ENCODE results near the gene NPAS3. TPM values are rescaled to one million over a fixed set of nuclear protein-coding genes. Genes with fewer than 3 reads are reported as not detected.

Gene NPAS3
- total RNA-seq, 1 donor from 2014 or later = not detected

DNA sequence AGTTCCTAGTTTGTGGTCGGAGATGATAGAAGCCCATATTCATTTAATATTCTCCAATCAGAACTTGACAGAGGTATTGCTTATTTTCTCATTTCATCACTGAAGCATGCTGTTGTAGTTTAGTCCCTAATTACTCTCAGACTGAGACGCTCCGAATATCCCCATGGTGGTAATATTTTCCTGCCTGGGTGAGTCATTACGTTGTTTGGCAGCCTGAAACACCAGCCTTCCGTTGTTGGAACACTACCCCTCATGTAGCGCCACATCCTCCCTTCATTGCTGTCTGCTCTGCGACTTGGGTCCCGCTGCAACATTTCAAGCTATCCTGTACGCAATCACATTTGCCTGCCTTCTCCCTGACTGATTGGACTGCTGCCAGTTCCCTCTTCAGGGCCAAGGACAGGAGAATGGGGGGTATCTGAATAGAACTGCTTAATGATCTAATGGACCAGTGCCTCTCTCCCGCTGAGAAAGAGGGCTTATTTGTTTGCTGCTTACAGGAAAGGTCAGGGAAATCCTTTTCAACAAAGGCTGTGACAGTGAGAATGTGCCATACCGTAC lies 369.1 kb downstream of the NPAS3 start:
- DNase-seq = no peak
- Mint-ChIP-seq H3K9me3 (no peaks in the 10 kb centered on the region), H3K27ac (no peak overlapping the region), H3K36me3 (ENCODE audit: low read depth) (no peaks in the 10 kb centered on the region), H3K27me3 (no peaks in the 10 kb centered on the region), H3K4me3 (no peak overlapping the region), H3K4me1 (no peaks in the 10 kb centered on the region)
- intact Hi-C loops (cut with micrococcal nuclease) = no loop called here

- no peaks in the 10 kb centered on the region for H3K27me3 Mint-ChIP-seq
- DNase-seq = no peak
- no peaks in the 10 kb centered on the region for H3K36me3 Mint-ChIP-seq (ENCODE audit: low read depth)
- H3K4me1 Mint-ChIP-seq = no peaks in the 10 kb centered on the region
- intact Hi-C loops (cut with micrococcal nuclease) = no loop called here
- no peak overlapping the region for H3K27ac Mint-ChIP-seq
- H3K4me3 Mint-ChIP-seq = no peak overlapping the region
- no peaks in the 10 kb centered on the region for H3K9me3 Mint-ChIP-seq
These were observed 370.4 kb downstream of the NPAS3 start for GRCh38 chr14:33309106-33309505.

- no peak overlapping the region for H3K27ac Mint-ChIP-seq
- no peaks in the 10 kb centered on the region for H3K9me3 Mint-ChIP-seq
- no peaks in the 10 kb centered on the region for H3K36me3 Mint-ChIP-seq (ENCODE audit: low read depth)
- H3K27me3 Mint-ChIP-seq = no peaks in the 10 kb centered on the region
- intact Hi-C loops (cut with micrococcal nuclease) = no loop called here
- H3K4me3 Mint-ChIP-seq = no peak overlapping the region
- H3K4me1 Mint-ChIP-seq = no peaks in the 10 kb centered on the region
- DNase-seq = no peak
These were observed 376.5 kb downstream of the NPAS3 start for GRCh38 chr14:33315217-33315616.

DNA sequence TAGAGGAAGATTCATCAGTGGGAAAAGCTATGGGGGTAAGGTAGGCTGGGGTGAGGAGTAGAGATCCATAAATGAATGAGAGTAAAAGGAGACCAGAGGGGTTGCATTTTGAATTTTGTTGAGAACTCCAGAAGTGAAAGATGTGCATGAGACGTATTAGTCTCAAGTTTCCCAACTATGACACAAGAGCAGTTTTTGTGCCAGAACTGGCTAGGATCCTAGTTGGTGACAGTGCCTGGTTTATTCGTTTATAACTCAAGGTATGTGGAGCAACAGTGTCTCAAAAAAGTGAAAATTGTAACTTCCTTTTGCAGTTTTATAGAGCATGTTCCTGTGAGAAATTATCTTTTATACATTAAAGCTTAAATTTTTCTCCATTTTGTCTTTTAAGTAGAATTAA lies 377.0 kb downstream of the NPAS3 start:
- Mint-ChIP-seq H3K9me3 (no peaks in the 10 kb centered on the region), H3K36me3 (ENCODE audit: low read depth) (no peaks in the 10 kb centered on the region), H3K4me3 (no peak overlapping the region), H3K4me1 (no peaks in the 10 kb centered on the region), H3K27ac (no peak overlapping the region), H3K27me3 (no peaks in the 10 kb centered on the region)
- DNase-seq = no peak
- intact Hi-C loops (cut with micrococcal nuclease) = no loop called here

- Mint-ChIP-seq H3K4me3 (no peak overlapping the region), H3K27ac (no peak overlapping the region), H3K27me3 (no peaks in the 10 kb centered on the region), H3K9me3 (no peaks in the 10 kb centered on the region), H3K4me1 (no peaks in the 10 kb centered on the region), H3K36me3 (ENCODE audit: low read depth) (no peaks in the 10 kb centered on the region)
- no peak for DNase-seq
- intact Hi-C loops (cut with micrococcal nuclease) = no loop called here
These were observed 379.0 kb downstream of the NPAS3 start for GRCh38 chr14:33317675-33318074.

GRCh38 chr14:33323979-33324378 lies 385.3 kb downstream of the NPAS3 start:
- Mint-ChIP-seq H3K36me3 (ENCODE audit: low read depth) (no peaks in the 10 kb centered on the region), H3K4me3 (no peak overlapping the region), H3K27ac (no peak overlapping the region), H3K4me1 (no peaks in the 10 kb centered on the region), H3K27me3 (no peaks in the 10 kb centered on the region), H3K9me3 (no peaks in the 10 kb centered on the region)
- intact Hi-C loops (cut with micrococcal nuclease) = no loop called here
- no peak for DNase-seq

DNA sequence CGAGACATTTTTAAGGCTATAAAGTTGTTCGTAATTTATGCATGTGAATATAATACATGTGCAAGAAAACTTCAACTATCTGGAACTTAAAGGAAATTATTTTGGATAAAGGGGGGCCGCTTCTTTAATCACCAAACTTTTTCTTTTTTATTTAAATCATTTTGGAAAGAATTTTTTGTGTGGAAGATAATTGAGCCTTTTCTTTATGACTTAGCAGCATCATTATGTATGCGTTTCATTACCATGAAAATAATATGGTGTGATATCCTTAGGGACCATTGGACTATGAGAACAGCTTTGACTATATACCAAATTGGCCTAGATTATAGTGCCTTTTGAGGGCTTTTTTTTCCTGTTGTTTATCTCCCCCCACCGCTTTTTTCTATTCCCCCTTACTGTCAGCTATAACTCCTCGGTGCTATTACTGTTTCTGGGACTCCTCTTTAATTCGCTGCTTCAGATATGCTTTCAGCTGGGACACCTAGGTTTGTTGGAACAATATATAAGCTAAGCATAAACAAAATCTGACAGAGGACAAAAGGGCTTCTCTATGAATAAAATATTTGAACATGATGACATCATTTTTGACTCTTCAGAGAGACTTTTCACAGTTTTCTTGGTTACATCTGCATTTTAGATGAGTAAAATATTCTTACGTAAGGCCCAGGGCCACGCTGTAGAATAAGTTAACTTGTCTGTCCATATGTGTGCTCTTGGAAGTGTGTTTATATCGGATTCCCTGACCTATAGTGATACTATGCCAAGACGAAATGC lies 392.7 kb downstream of the NPAS3 start:
- intact Hi-C loops (cut with micrococcal nuclease) = no loop called here
- no peak for DNase-seq
- no peaks in the 10 kb centered on the region for H3K9me3 Mint-ChIP-seq
- no peaks in the 10 kb centered on the region for H3K36me3 Mint-ChIP-seq (ENCODE audit: low read depth)
- no peaks in the 10 kb centered on the region for H3K27me3 Mint-ChIP-seq
- H3K27ac Mint-ChIP-seq = no peak overlapping the region
- H3K4me1 Mint-ChIP-seq = no peaks in the 10 kb centered on the region
- H3K4me3 Mint-ChIP-seq = no peak overlapping the region

DNA sequence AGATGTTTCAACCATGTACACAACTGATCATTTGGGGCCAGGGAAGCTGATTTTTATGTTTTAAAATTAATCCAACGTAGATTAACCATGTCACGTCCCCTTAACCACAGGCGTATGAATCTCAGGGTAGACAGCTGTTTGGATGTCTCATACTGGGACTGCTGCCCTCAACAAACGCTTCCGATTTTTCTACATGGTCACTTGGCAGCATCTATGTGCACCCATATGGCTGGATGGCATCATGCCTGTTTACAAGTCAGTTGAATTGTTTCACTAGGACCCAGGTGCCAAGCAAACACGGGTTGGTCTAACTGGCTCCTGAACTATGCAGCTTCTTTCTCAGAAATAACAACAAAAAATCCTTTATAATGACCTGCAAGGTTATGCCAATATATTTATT lies 393.8 kb downstream of the NPAS3 start:
- intact Hi-C loops (cut with micrococcal nuclease) = no loop called here
- no peak overlapping the region for H3K4me3 Mint-ChIP-seq
- H3K9me3 Mint-ChIP-seq = no peaks in the 10 kb centered on the region
- H3K27me3 Mint-ChIP-seq = no peaks in the 10 kb centered on the region
- no peak for DNase-seq
- H3K27ac Mint-ChIP-seq = no peak overlapping the region
- H3K36me3 Mint-ChIP-seq (ENCODE audit: low read depth) = no peaks in the 10 kb centered on the region
- H3K4me1 Mint-ChIP-seq = no peaks in the 10 kb centered on the region

DNA sequence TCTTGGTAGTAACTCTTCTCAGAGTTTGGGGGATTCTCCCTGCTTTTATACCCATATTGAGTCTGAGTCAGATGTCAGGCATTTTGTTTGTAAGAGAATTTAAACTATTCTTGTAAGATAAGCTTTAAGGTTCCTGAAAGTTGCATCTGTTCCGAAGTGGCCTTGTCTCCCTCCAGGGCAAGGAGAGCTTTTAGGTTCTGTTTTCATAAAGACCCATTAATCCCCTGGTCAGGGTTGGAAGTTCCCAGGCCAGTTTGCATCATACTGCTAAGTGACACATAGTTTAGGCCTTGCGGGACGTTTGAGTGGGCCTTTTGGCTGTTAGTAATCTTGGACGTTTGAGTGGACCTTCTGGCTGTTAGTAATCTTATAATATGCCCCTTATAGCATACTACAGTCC lies 396.7 kb downstream of the NPAS3 start:
- DNase-seq = no peak
- intact Hi-C loops (cut with micrococcal nuclease) = no loop called here
- Mint-ChIP-seq H3K27me3 (no peaks in the 10 kb centered on the region), H3K4me3 (no peak overlapping the region), H3K9me3 (no peaks in the 10 kb centered on the region), H3K36me3 (ENCODE audit: low read depth) (no peaks in the 10 kb centered on the region), H3K27ac (no peak overlapping the region), H3K4me1 (no peaks in the 10 kb centered on the region)

GRCh38 chr14:33342299-33342974 lies 403.8 kb downstream of the NPAS3 start:
- intact Hi-C loops (cut with micrococcal nuclease) = no loop called here
- Mint-ChIP-seq H3K4me1 (no peaks in the 10 kb centered on the region), H3K36me3 (ENCODE audit: low read depth) (no peaks in the 10 kb centered on the region), H3K4me3 (no peak overlapping the region), H3K27ac (no peak overlapping the region), H3K9me3 (no peaks in the 10 kb centered on the region), H3K27me3 (no peaks in the 10 kb centered on the region)
- DNase-seq = no peak

DNA sequence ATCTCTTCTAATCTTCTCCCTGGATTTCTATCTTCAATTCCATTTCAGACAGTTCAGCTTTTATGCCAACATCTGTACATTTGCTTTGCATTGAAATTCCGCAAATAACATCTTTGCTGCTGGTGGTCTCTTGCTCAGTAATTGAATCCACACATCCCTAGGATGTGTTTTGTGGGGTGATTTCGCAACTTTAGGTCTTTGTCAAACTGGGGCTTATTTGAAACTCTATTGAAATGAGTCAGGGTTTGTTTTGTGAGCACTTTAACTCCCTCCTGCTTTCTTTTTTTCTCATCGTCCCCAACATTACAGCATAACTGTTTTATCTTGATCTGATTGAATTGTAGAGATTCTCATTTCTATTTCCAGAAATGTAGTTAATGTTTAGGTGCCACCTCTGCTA lies 404.3 kb downstream of the NPAS3 start:
- Mint-ChIP-seq H3K4me3 (no peak overlapping the region), H3K4me1 (no peaks in the 10 kb centered on the region), H3K27me3 (no peaks in the 10 kb centered on the region), H3K36me3 (ENCODE audit: low read depth) (no peaks in the 10 kb centered on the region), H3K9me3 (no peaks in the 10 kb centered on the region), H3K27ac (no peak overlapping the region)
- intact Hi-C loops (cut with micrococcal nuclease) = no loop called here
- DNase-seq = no peak

GRCh38 chr14:33347796-33348195 lies 409.1 kb downstream of the NPAS3 start:
- intact Hi-C loops (cut with micrococcal nuclease) = no loop called here
- Mint-ChIP-seq H3K27ac (no peak overlapping the region), H3K4me3 (no peak overlapping the region), H3K9me3 (no peaks in the 10 kb centered on the region), H3K36me3 (ENCODE audit: low read depth) (no peaks in the 10 kb centered on the region), H3K4me1 (no peaks in the 10 kb centered on the region), H3K27me3 (no peaks in the 10 kb centered on the region)
- no peak for DNase-seq

GRCh38 chr14:33348510-33348909 lies 409.8 kb downstream of the NPAS3 start:
- H3K4me1 Mint-ChIP-seq = no peaks in the 10 kb centered on the region
- H3K4me3 Mint-ChIP-seq = no peak overlapping the region
- no peak overlapping the region for H3K27ac Mint-ChIP-seq
- H3K36me3 Mint-ChIP-seq (ENCODE audit: low read depth) = no peaks in the 10 kb centered on the region
- intact Hi-C loops (cut with micrococcal nuclease) = no loop called here
- no peaks in the 10 kb centered on the region for H3K9me3 Mint-ChIP-seq
- no peak for DNase-seq
- no peaks in the 10 kb centered on the region for H3K27me3 Mint-ChIP-seq

GRCh38 chr14:33349871-33350270 lies 411.2 kb downstream of the NPAS3 start:
- no peak for DNase-seq
- no peak overlapping the region for H3K27ac Mint-ChIP-seq
- no peaks in the 10 kb centered on the region for H3K4me1 Mint-ChIP-seq
- H3K27me3 Mint-ChIP-seq = no peaks in the 10 kb centered on the region
- no peaks in the 10 kb centered on the region for H3K36me3 Mint-ChIP-seq (ENCODE audit: low read depth)
- intact Hi-C loops (cut with micrococcal nuclease) = no loop called here
- H3K9me3 Mint-ChIP-seq = no peaks in the 10 kb centered on the region
- no peak overlapping the region for H3K4me3 Mint-ChIP-seq
